Measurements from ENCODE around the gene SERPINA10.

Gene SERPINA10

GRCh38 chr14:94291159-94291905 lies 1.7 kb downstream of the SERPINA10 start:
- H3K27ac ChIP-seq (replicated peaks) = no peak overlapping the region
- DNase-seq (ENCODE audit: low read depth in 1 of 2, low spot score in 1 of 2) = no peak
- TF ChIP-seq REST (IDR thresholded peaks at IDR 0.05; ENCODE audit: insufficient replicate concordance, low read depth) = no peak
- no peak for TF ChIP-seq CTCF (IDR thresholded peaks at IDR 0.05; ENCODE audit: insufficient read depth, low read length)
- TF ChIP-seq GABPA (IDR thresholded peaks at IDR 0.05; ENCODE audit: low read depth) = no peak
- TF ChIP-seq SPI1 (IDR thresholded peaks at IDR 0.05; ENCODE audit: borderline replicate concordance, low read depth) = no peak
- no peak for TF ChIP-seq POLR2AphosphoS5 (IDR thresholded peaks at IDR 0.05; ENCODE audit: low read depth)
- H3K4me3 ChIP-seq (replicated peaks; ENCODE audit: insufficient read depth, low read length) = no peak overlapping the region
- H3K27me3 ChIP-seq (ENCODE audit: insufficient read depth, poor library complexity, severe bottlenecking) = no peaks in the 10 kb centered on the region

- no peak for DNase-seq (ENCODE audit: low read depth in 1 of 2, low spot score in 1 of 2)
- Histone ChIP-seq H3K4me3 (replicated peaks; ENCODE audit: insufficient read depth, low read length) (no peak overlapping the region), H3K27me3 (ENCODE audit: insufficient read depth, poor library complexity, severe bottlenecking) (no peaks in the 10 kb centered on the region), H3K27ac (replicated peaks) (no peak overlapping the region)
- TF ChIP-seq GABPA (IDR thresholded peaks at IDR 0.05; ENCODE audit: low read depth) (no peak), REST (IDR thresholded peaks at IDR 0.05; ENCODE audit: insufficient replicate concordance, low read depth) (no peak), CTCF (IDR thresholded peaks at IDR 0.05; ENCODE audit: insufficient read depth, low read length) (no peak), POLR2AphosphoS5 (IDR thresholded peaks at IDR 0.05; ENCODE audit: low read depth) (no peak), SPI1 (IDR thresholded peaks at IDR 0.05; ENCODE audit: borderline replicate concordance, low read depth) (no peak)
These were observed 2.9 kb downstream of the SERPINA10 start for GRCh38 chr14:94290197-94290596.

- Histone ChIP-seq H3K4me3 (replicated peaks; ENCODE audit: insufficient read depth, low read length) (no peak overlapping the region), H3K27ac (replicated peaks) (no peak overlapping the region), H3K27me3 (ENCODE audit: insufficient read depth, poor library complexity, severe bottlenecking) (peaks cover 4% of the 10 kb centered on the region)
- no peak for DNase-seq (ENCODE audit: low read depth in 1 of 2, low spot score in 1 of 2)
- no peak for TF ChIP-seq POLR2AphosphoS5 (IDR thresholded peaks at IDR 0.05; ENCODE audit: low read depth)
These were observed 4.2 kb downstream of the SERPINA10 start for GRCh38 chr14:94288610-94289465.

GRCh38 chr14:94285158-94285557 lies 7.9 kb downstream of the SERPINA10 start:
- peaks cover 4% of the 10 kb centered on the region for H3K27me3 ChIP-seq (ENCODE audit: insufficient read depth, poor library complexity, severe bottlenecking)
- H3K27ac ChIP-seq (replicated peaks) = no peak overlapping the region
- H3K4me3 ChIP-seq (replicated peaks; ENCODE audit: insufficient read depth, low read length) = no peak overlapping the region
- no peak for TF ChIP-seq REST (IDR thresholded peaks at IDR 0.05; ENCODE audit: insufficient replicate concordance, low read depth)
- no peak for TF ChIP-seq SPI1 (IDR thresholded peaks at IDR 0.05; ENCODE audit: borderline replicate concordance, low read depth)
- TF ChIP-seq POLR2AphosphoS5 (IDR thresholded peaks at IDR 0.05; ENCODE audit: low read depth) = no peak
- TF ChIP-seq CTCF (IDR thresholded peaks at IDR 0.05; ENCODE audit: insufficient read depth, low read length) = no peak
- no peak for TF ChIP-seq GABPA (IDR thresholded peaks at IDR 0.05; ENCODE audit: low read depth)
- DNase-seq (ENCODE audit: low read depth in 1 of 2, low spot score in 1 of 2) = no peak

Measured in HL-60 (cell line).